HG03558 (cell line): Measurements from ENCODE around the gene SMG6.
"Not testable (repeated sequence)": the region's sequence is repeated elsewhere in the genome, so short reads cannot be mapped to it uniquely, and the experiment has no call there.

Experiments
- ATAC-seq: cut with Tn5 transposase; IDR thresholded peaks from one replicate; pipeline ENCODE4 v1.9.1; 2021; ENCODE audit warnings: moderate number of reproducible peaks; ENCODE audit not compliant: unreplicated experiment; ENCODE audit errors: extremely low read depth

The SMG6 gene

DNA sequence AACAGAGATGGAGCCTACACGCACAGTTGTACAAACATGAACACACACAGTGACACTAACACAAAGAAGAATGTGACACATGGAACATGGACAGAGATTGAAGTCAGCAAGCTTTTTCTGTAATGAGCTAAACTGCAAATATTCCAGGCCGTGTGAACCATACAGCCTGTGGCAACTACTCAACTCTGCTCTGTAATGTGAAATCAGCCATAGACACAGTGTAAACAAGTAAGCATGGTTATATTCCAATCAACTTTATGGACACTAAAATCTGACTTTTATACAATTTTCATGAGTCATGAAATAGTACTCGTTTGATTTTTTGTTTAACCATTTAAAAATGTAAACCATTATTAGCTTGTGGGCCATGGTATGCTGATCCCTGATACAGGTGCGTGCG lies 120.2 kb downstream of the SMG6 start:
- no peak for ATAC-seq

DNA sequence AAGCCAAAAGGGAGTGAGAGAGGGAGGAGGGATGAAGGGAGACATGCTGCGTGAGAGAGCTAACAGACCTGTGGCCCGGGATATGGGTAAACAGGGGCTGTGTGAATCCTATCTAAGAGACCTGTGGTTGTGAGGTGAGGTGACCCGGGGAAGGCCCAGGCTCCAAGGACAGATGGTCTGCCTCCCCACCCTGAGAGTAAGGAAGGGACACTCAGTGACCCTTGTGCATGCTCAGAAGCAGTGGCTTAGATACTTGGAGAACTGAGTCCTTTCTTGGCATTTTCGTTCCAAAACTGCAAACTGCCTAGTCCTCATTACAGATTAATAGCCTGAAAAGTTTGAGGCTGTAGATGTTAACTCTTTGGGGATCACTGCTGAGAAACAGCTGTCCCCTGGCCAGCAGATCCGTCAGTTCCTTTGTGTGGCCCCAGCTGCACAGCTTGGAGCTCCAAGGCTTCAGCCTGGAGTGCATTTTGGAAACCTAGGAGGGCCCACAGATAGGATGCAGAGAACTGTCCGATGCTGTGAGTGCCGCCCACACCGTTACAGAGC lies 121.6 kb downstream of the SMG6 start:
- no peak for ATAC-seq

DNA sequence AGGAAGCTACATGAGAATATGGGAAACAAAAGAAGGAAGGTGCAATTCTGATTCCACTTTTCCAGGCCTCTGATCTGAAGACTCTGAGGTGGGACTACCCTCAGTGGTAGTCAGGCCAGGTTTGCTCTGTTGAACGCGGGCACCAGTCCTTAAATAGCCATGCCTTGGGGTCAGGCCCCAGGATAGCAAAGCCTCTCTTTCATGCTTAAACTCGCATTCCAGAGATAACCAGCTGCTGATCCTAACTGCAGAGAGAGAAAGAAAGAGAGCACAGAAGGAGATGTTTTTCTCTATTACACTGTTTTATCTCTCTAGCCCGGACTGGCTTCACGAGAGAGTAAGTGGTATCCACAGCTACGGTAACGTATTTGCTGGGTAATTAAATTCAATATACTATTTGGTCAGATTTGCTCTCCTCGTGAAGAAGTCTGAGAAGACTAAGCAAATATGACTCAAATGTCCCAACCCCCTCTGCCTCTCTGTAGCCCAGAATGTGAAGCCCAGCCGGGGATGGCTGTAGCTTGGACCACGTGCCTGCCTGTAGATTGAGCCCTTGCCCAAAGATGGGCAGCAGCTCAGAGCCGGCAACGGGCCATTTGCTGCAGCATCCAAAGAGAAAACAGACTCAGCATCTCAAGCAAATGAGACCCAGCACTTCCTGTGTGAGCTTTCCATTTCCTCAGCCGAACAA lies 122.2 kb downstream of the SMG6 start:
- ATAC-seq, result no peak

DNA sequence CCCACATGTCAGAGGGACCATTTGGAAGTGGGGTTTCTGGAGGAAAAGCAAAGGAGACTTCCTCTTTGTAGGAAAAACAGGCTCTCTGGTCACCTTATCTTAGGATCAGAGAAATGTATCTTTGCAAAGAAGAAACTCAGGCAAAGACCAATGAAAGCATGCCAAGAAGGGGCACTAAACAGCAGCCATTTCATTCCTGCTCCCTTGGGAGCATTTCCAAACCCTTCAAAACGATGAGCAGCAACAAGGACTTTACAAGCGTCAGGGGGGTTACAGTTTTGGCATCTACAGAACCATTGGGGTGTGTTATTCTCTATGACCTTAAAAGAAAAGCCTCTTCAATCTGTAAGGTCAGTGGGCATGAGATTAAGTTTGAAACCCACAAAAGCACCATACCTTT lies 122.8 kb downstream of the SMG6 start:
- ATAC-seq, result no peak

DNA sequence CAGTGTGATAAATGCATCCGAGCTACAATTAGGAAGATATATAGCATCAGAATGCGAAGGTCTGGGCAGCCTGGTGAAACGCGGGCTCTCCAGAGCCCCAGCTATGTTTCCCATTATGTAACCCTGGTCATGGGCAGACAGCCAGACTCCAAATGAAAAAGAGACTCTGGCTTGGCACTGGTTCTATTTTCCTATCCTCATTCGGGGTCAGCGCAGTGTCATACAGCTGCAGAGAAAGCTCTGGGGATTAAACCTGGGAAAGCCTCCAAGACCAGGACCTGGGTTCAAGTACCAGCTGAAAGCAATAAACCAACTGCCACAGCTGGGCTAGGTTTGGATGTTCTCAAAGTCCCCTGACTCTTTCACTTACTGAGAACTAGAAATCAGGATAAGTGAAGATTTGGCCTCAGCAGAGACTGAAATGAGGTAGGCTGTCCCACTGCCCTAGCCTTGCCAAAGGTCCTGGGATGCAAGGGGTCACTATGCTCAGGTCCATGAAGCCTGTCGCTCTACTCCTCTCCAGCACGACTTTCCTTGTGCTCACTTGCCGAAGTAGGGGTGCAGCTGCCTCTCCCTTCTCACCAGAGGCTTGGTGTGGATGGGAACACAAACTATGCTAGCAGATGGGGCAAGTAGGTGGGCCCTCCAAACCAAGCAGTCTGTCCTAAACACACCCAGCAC lies 123.8 kb downstream of the SMG6 start:
- no peak for ATAC-seq

DNA sequence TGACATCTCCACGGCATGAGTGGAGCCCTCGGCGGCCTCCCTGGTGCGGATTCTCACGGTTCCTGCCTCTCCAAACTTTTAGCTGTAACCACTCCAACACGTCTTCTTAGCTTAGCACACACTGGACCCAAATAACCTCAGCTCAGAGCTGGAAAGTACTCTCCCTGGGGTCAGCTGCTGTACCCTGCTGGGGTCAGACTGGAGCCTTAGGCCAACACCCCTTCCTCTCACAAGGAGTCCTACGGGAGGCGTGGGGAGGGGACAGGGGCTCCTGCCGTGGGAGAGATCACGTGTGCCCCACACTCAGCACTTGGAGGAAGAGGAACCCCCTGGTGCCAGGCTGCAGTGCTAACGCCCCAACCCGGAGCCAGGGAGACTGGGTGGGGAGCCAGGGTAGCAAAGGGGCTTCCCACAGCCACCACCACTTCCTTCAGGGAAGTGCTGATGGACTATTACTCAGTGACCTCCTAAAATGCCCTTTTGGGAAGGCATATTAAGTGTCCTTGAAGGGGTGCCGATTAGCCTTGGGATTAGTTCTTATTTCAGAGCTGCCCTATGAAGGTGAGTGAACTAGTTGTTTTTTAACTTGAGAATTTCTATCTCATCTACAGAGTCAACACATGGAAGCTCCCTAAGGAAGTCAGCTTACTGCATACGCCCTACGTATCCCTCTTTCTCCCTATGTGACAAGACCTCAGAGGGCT lies 124.6 kb downstream of the SMG6 start:
- no peak for ATAC-seq

DNA sequence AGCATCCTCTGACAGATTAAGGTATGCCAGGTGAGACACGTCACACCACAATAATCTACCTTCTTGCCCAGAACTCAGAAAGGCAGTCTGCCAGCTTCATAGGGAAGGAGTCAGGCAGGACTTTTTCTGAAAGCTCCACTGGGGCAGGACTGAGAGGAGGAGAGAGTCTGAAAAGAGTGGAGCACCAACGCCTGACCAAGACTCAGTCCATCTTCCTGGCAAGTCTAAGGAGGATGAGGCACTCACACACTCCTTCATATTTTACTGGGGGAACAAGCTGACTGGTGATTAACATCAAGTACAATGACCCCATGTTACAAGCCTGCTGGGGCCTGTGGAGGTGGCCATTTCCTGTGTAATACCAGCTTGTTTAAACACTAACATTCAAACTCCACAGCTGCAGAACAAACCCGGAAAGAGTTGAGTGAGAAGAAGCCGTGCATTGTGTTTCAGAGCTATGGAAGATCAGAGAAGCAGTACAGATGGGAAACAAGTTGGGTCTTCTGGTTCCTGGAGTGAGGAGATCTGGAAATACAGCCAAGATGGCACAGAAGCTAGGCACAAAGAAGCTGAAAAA lies 126.3 kb downstream of the SMG6 start:
- ATAC-seq, result no peak

DNA sequence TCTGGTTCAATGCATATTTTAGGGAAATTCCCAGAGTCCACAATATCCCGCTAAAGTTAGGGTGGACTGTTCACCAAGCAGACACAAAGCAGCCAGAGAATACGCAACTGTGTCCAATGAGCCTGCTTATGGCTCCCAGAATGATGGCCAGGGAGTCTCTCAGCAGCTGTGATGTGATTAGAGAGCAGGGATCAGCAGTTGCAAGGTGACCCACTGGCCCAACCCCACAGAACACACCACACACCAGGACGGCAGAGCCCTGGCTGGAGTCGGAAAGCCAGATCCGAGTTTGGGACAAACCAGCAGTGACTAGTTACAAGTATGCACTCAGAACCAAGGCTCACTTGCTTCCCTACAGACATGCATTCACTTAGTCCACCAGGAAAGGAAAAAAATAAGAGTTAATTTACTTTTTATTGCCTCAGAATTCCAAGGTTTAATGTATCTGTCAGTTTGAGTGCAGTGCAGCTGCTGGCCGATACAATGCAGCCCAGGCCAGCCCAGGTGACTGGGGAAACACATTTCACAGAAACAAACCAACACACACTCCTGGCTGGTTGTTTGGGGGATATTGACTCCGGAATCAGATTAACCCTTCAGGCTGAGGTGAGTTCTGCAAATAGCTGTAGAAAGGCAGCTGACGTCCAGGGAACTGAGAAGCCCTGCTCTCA lies 127.0 kb downstream of the SMG6 start:
- ATAC-seq, result no peak

DNA sequence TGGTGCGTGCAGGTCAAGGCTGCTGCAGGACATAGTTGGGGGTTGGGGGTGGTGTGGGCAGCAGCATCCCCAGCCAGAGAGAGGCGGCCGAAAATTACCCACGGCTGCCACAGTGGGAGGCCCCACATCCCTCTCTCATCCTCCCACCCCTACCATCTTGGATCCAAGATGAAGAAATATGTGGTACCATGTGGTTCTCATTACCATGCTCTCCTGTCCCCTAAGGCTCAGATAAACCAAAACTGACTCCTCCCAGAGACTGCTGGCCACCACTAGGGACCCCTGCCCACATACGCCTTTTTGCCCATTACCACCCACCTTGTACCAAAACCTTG lies 128.3 kb downstream of the SMG6 start:
- ATAC-seq, result no peak

DNA sequence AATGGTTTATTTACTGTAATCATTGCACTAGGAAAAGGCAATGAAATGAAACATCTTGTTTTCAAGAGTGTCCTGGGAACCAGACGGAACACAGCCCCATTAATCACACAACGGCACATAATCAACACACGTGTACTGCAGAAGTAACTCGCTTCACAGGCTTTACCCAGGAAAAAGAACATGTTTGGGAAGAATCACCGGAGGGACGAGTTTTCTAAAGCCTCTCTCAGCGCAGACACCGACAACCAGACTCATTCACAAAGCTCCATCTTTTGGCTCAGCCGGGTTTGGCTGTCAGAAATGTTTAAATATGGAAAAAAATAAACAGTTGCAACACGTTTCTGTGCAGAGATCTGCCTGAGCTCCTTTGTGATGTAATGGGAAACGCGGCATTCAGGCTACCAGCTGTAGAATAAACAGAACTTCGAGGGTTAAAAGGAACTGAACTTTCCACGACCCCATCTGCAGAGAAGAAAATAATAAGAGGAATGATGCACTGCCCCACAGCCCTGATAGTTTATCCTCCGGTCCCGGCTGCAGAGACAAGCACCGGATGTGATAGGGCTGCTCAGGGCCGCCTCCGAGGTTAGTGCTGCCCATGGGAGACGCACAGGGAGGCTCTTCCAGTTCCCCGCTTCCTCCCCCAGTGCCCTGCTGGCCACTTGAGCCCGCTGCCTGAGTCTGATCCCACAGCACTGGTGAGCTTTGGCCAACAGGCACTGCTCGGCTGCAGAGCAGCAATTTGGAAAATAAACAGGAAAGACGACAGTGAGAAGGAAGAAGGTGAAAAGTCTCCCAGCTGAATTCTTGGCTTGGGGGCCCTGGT lies 128.9 kb downstream of the SMG6 start:
- no peak for ATAC-seq

DNA sequence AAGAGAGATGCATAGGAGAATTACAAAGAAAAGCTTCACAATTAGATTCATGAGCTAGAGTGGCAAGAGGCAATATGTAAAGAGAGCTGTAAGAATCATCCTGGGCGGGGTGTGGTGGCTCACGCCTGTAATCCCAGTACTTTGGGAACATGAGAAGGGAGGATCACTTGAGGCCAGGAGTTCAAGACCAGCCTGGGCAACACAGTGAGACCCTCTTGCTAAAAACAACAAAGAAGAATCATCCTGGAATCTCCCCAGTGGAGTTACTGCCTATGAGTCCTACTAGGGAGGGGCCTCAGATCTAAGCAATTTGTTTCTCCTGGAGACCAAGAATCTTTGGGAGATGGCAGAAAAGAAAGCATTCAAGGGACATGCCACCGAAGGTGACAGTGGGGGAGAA lies 129.6 kb downstream of the SMG6 start:
- no peak for ATAC-seq

DNA sequence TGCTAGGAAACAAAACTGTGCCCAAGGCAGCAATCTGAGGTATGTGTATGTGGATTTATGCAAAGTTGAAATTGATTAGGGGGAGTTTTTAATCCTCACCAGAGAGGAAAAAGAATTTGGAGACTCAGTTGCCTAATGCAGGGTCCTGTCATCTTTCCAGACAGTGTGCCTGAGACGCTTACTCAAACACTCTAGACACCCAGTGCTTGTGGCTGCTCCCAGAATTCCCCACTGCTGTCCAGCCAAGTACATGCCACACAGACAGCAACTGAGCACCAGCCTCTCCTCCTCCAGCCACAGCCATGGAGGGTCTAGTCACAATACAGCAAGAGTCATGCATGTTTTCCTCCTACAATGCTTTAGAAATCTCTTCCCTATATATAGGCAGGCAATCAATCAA lies 130.6 kb downstream of the SMG6 start:
- no peak for ATAC-seq

DNA sequence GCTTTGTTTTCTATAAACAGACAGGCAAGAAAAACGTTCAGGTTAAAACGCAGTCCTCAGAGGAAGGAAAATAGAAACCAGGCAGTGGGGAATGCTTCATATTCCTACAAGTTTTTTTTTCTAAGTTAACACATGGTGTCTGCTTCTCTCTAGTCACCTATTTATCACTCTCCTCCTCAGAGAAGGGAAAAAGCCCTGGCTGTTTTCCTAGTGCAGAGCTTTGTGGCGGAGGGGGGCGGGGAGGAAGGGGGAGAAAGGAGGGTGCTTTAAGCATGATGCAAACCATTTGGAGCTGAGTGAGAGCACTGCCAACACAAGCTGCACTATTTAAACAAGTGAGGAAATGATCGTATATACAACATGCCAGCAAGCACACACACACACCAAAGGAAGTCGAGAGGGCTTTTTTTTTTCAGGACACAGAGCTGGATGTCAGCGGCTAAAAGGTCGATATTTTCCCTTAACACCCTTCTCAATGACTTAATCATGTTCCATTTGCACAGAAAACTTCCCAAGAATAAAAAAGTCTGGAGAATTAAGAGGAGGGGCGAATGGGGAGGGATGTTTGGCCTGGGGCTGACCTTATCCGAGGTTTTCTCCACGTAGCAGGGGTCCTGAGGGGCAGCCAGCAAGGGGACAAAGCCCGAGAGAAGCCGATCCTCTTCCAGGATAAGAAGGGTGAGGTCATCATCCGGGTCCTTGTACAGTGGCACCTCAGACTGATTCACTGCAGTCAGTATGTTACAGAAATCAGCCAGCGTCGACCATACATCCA lies 131.3 kb downstream of the SMG6 start:
- ATAC-seq, result no peak

DNA sequence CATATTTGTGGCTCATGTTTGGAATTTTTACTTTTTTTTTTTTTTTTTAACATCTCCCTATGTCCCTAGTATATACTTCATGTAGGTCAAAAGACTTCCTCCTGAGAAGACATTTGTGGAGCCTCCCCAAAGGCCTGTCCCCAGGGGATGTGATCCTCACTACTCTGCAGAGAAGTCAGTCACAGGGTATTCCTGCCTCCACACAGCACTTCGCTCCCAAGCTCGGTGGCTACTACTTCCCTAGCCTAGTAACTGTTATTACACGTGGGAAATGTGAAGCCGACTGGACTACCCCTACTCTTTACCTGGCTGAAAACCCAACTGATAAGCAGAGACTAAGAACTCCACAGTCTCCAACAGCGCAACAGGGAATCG lies 131.9 kb downstream of the SMG6 start:
- ATAC-seq, result no peak

DNA sequence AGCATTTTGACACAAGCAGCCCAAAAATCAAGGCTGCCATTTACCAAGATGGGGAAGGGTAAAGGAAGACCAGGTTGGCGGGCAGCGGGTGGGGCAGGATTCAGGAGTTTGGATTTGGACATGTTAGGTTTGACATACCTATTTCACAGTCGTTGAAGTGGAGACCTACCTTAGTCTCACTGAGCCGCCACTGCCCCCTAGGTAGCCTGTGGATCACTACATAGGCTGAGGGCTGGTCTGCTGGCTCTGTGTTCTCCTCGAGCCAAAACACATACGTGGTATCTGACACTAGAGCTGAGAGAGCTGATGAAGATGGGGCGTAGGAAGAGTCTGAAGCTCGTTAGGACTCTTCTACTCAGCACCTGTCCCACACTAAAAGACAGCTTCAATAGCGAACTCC lies 133.6 kb downstream of the SMG6 start:
- ATAC-seq, result no peak

DNA sequence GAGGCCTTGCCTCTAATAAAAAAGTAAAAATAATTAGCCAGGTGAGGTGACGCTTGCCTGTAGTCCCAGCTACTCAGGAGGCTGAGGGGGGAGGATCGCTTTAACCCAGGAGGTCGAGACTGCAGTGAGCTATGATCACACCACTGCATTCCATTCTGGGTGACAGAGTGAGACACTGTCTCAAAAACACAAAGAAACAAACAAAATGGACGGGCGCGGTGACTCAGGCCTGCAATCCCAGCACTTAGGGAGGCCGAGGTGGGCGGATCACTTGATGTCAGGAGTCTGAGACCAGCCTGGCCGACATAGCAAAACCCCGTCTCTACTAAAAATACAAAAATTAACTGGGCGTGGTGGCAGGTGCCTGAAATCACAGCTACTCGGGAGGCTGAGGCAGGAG lies 137.9 kb downstream of the SMG6 start:
- ATAC-seq, result not testable (repeated sequence)

DNA sequence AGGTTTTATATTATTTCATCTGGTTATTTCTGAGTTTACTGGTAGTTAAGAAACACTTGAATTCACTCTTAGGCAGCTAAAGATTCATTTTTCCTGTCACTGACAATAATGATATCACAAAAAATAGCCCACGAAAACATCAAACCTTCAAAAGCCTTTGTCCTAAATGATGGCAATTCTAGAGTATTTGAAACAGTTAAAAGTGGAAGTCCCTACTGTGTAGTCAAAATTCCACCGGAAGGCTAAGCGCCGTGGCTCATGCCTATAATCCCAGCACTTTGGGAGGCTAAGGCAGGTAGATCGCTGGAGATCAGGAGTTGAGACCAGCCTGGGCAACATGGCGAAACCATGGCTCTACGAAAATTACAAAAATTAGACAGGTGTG lies 145.2 kb downstream of the SMG6 start:
- ATAC-seq, result no peak

DNA sequence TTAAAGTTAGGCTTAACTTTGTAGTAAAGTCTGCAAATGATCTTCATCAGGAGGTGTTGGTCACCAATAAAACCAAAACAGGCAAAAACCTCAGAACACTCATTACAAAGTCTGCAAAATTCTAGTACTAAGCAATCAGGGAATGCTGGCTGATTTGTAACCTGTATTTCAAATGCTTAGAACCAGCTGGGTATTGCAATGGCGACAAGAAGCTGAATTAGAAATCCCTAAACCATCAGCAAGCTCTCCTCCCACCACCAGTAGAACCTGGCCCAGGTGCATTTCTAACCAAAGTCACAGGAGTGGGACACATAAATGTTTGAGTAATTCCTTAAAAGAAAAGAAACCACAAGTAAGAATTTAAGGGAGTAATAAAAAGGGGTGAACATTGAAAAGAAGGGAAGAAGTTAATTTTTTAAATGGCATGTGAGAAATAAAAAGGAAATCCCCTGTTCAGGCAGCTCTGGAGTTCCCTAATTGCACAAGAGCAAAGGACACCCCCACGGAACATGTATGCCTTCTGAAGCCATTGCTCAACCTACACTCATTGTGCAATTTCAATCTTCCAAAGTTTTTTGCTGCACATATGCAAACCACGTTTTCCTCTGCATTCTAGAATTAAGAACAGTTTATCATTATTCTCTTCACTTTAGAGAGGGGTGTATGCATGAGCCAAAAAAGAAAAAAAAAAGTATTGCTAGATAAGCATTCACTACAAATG lies 145.8 kb downstream of the SMG6 start:
- no peak for ATAC-seq
